ENCODE data around the gene COPS9. TPM values are rescaled to one million over a fixed set of nuclear protein-coding genes. Genes with fewer than 3 reads are reported as not detected.

COPS9 gene
- total RNA-seq, 1 donor from 2014 or later, result 95.0 TPM

- FAIRE-seq (no peak), DNase-seq (ENCODE audit: low spot score in 2 of 2) (no peak)
Measured at GRCh38 chr2:240124651-240125030, 11.5 kb downstream of the COPS9 start.

GRCh38 chr2:240123821-240124650 is 12.1 kb downstream of the COPS9 start:
- FAIRE-seq (no peak), DNase-seq (ENCODE audit: low spot score in 2 of 2) (no peak)

- FAIRE-seq (no peak), DNase-seq (ENCODE audit: low spot score in 2 of 2) (no peak)
Measured at GRCh38 chr2:240121675-240122074, 14.4 kb downstream of the COPS9 start.

- no peak for FAIRE-seq
- no peak for DNase-seq (ENCODE audit: low spot score in 2 of 2)
Measured at GRCh38 chr2:240121190-240121589, 14.9 kb downstream of the COPS9 start.

GRCh38 chr2:240114233-240114632 is 21.9 kb downstream of the COPS9 start:
- DNase-seq (ENCODE audit: low spot score in 2 of 2), result no peak
- FAIRE-seq, result no peak

- DNase-seq (ENCODE audit: low spot score in 2 of 2), result no peak
Measured at GRCh38 chr2:240112914-240113690, 23.0 kb downstream of the COPS9 start.

GRCh38 chr2:240111253-240111652 is 24.9 kb downstream of the COPS9 start:
- FAIRE-seq, result no peak

More at GRCh38 chr2:240112914-240113690, 23.0 kb downstream of the COPS9 start:
- FAIRE-seq, result no peak

GRCh38 chr2:240109386-240109785 is 26.7 kb downstream of the COPS9 start:
- DNase-seq (ENCODE audit: low spot score in 2 of 2) (no peak), FAIRE-seq (no peak)

More at GRCh38 chr2:240111253-240111652, 24.9 kb downstream of the COPS9 start:
- DNase-seq (ENCODE audit: low spot score in 2 of 2), result no peak

- no peak for FAIRE-seq
- DNase-seq (ENCODE audit: low spot score in 2 of 2), result no peak
Measured at GRCh38 chr2:240107477-240107796, 28.7 kb downstream of the COPS9 start.

- DNase-seq (ENCODE audit: low spot score in 2 of 2), result no peak
- FAIRE-seq, result no peak
Measured at GRCh38 chr2:240106765-240107476, 29.2 kb downstream of the COPS9 start.

- FAIRE-seq (no peak), DNase-seq (ENCODE audit: low spot score in 2 of 2) (no peak)
Measured at GRCh38 chr2:240105982-240106381, 30.1 kb downstream of the COPS9 start.

- FAIRE-seq, result no peak
- no peak for DNase-seq (ENCODE audit: low spot score in 2 of 2)
Measured at GRCh38 chr2:240103136-240103535, 33.0 kb downstream of the COPS9 start.

GRCh38 chr2:240098349-240098748 is 37.8 kb downstream of the COPS9 start:
- FAIRE-seq, result no peak
- no peak for DNase-seq (ENCODE audit: low spot score in 2 of 2)

GRCh38 chr2:240095556-240096523 is 40.3 kb downstream of the COPS9 start:
- no peak for FAIRE-seq

GRCh38 chr2:240089306-240089705 is 46.8 kb downstream of the COPS9 start:
- no peak for FAIRE-seq
- DNase-seq (ENCODE audit: low spot score in 2 of 2), result no peak

More at GRCh38 chr2:240095556-240096523, 40.3 kb downstream of the COPS9 start:
- no peak for DNase-seq (ENCODE audit: low spot score in 2 of 2)

- no peak for DNase-seq (ENCODE audit: low spot score in 2 of 2)
- no peak for FAIRE-seq
Measured at GRCh38 chr2:240086563-240086962, 49.5 kb downstream of the COPS9 start.
